SK-N-MC (cell line): Measurements from ENCODE around the gene AKAP9.
A peak's percentile ranks its signal among the peaks of the same experiment; 100 is the strongest.
"Not testable (repeated sequence)": the region's sequence is repeated elsewhere in the genome, so short reads cannot be mapped to it uniquely, and the experiment has no call there.

Experiments used
- DNase-seq: peaks from one replicate; pipeline ENCODE4 v3.0.0-alpha.2; 2011; ENCODE audit warnings: low read depth, low spot score
- H3K27ac ChIP-seq: fragments of 200-600 bp; sonication (generic); 2 replicates; pipeline ENCODE4 v1.5.1; 2016; ENCODE audit warnings: mixed run types
- H3K36me3 ChIP-seq: fragments of 200-600 bp; sonication (generic); 2 replicates; pipeline ENCODE4 v1.6.1; 2017; ENCODE audit warnings: antibody characterized with exemption, low read length, mixed read lengths; ENCODE audit not compliant: insufficient read depth
- H3K4me3 ChIP-seq: fragments of 200-600 bp; sonication (generic); 2 replicates; pipeline ENCODE4 v1.5.1; 2016
- H3K9ac ChIP-seq: fragments of 200-600 bp; sonication (generic); 2 replicates; pipeline ENCODE4 v1.8.0; 2017; ENCODE audit warnings: mixed run types, mixed read lengths; ENCODE audit not compliant: insufficient read length
- H3K9me3 ChIP-seq: fragments of 200-600 bp; sonication (generic); 2 replicates; pipeline ENCODE4 v1.6.1; 2017; ENCODE audit warnings: low read depth, mild to moderate bottlenecking, antibody characterized with exemption, low read length, moderate library complexity, mixed read lengths
- EZH2 ChIP-seq: fragments of 200-600 bp; sonication (generic); IDR thresholded peaks from one replicate; pipeline ENCODE4 v1.6.1; 2017; ENCODE audit warnings: antibody characterized with exemption
- FOXP2 ChIP-seq: optimal IDR thresholded peaks from 2 replicates; pipeline ENCODE3; 2011; ENCODE audit warnings: mild to moderate bottlenecking, moderate library complexity; ENCODE audit not compliant: insufficient read depth; ENCODE audit errors: extremely low read length, control extremely low read depth
- POLR2AphosphoS5 ChIP-seq: IDR thresholded peaks from 2 replicates; pipeline ENCODE4 v1.6.1; 2012; ENCODE audit warnings: mild to moderate bottlenecking, low read depth, low read length, borderline replicate concordance

The AKAP9 gene

DNA sequence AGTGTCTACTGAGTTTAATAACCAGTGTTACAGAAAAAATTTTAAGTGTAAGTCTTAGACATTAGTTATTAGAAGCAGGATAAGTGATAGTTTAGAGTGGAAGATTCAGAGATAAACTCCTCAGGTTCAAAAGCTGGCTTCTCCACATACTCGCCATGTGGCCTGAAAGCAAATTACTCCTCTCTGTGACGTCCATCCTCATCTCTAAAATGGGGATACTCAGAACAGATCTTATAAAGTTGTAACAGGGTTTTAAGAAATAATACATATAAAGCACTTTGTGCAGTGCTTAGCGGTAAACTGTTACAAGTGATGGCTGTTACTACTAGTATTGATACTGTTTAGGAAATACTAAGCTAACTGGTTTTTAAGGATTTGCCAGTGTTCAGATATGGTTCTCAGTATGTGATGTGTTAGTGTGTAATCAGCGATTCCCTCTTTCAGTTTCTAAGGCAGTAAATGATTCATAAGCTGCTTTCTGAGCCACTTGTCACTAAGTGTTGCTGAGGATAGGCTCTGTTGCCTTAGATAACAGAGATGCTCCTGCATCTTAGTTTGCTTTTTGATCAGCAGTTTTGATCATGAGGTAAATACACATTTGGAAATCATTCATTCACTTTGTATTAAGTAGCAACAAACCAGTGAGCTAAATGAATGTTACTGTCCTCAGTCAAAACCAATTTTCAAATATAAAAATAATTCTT lies 134.9 kb downstream of the AKAP9 start:
- peaks cover 45% of the 10 kb centered on the region for H3K36me3 ChIP-seq
- TF ChIP-seq FOXP2 = no peak
- no peak for TF ChIP-seq POLR2AphosphoS5
- TF ChIP-seq EZH2 = no peak
- H3K27ac ChIP-seq = no peak overlapping the region
- no peak overlapping the region for H3K4me3 ChIP-seq
- DNase-seq = no peak
- no peaks in the 10 kb centered on the region for H3K9me3 ChIP-seq
- H3K9ac ChIP-seq = no peak overlapping the region

- no peak for TF ChIP-seq EZH2
- TF ChIP-seq POLR2AphosphoS5 = no peak
- TF ChIP-seq FOXP2 = no peak
- Histone ChIP-seq H3K9me3 (no peaks in the 10 kb centered on the region), H3K27ac (no peak overlapping the region), H3K9ac (no peak overlapping the region), H3K4me3 (no peak overlapping the region), H3K36me3 (peaks cover 40% of the 10 kb centered on the region)
- no peak for DNase-seq
Measured at GRCh38 chr7:92076509-92076908, 135.8 kb downstream of the AKAP9 start.

DNA sequence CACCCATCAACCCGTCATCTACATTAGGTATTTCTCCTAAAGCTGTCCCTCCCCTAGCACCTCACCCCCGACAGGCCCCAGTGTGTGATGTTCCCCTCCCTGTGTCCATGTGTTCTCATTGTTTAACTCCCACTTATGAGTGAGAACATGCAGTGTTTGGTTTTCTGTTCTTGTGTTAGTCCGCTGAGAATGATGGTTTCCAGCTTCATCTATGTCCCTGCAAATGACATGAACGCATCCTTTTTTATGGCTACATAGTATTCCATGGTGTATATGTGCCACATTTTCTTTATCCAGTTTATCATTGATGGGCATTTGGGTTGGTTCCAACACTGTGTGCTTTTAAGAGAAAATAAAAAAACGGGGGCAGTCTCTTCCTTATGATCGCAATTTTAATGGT lies 143.3 kb downstream of the AKAP9 start:
- H3K9ac ChIP-seq, H3K9me3 ChIP-seq: not testable (repeated sequence)
- peaks cover 77% of the 10 kb centered on the region for H3K36me3 ChIP-seq

GRCh38 chr7:92088266-92088665 lies 147.6 kb downstream of the AKAP9 start:
- Histone ChIP-seq H3K9me3 (peaks cover 8% of the 10 kb centered on the region), H3K4me3 (no peak overlapping the region), H3K36me3 (peaks cover 89% of the 10 kb centered on the region), H3K9ac (no peak overlapping the region), H3K27ac (no peak overlapping the region)
- TF ChIP-seq FOXP2 (no peak), EZH2 (no peak), POLR2AphosphoS5 (no peak)
- DNase-seq = no peak

More for the DNA sequence above, 143.3 kb downstream of the AKAP9 start:
- H3K4me3 ChIP-seq, H3K27ac ChIP-seq, DNase-seq: not testable (repeated sequence)

GRCh38 chr7:92092210-92092609 lies 151.5 kb downstream of the AKAP9 start:
- Histone ChIP-seq H3K36me3 (peaks cover 73% of the 10 kb centered on the region), H3K9me3 (peaks cover 3% of the 10 kb centered on the region; the same call in 1 of the 2 replicates), H3K4me3 (no peak overlapping the region), H3K27ac (no peak overlapping the region), H3K9ac (no peak overlapping the region)
- DNase-seq = no peak
- TF ChIP-seq EZH2 (no peak), FOXP2 (no peak), POLR2AphosphoS5 (no peak)

DNA sequence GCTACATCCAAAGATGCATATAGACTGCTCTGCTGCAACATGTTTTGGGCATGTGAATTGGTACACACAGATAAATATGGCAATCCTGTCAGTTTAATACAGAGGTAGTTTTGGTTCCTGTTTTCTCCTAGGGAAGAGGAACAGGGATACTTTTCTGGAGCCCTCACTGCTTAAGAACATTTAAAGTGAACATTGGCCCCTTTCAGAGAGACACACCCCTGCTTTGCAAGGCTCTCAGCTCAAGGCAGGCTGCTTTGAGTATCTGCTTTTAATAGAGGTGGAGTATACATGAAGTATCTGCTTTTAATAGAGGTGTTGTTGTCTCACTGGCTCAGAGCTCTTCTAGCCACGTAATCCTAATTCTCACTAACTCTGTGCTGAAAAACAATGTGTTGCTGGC lies 154.7 kb downstream of the AKAP9 start:
- Histone ChIP-seq H3K9ac (no peak overlapping the region), H3K4me3 (no peak overlapping the region), H3K9me3 (no peaks in the 10 kb centered on the region), H3K27ac (no peak overlapping the region), H3K36me3 (peaks cover 69% of the 10 kb centered on the region)
- no peak for DNase-seq
- TF ChIP-seq EZH2 (no peak), FOXP2 (no peak), POLR2AphosphoS5 (no peak)

DNA sequence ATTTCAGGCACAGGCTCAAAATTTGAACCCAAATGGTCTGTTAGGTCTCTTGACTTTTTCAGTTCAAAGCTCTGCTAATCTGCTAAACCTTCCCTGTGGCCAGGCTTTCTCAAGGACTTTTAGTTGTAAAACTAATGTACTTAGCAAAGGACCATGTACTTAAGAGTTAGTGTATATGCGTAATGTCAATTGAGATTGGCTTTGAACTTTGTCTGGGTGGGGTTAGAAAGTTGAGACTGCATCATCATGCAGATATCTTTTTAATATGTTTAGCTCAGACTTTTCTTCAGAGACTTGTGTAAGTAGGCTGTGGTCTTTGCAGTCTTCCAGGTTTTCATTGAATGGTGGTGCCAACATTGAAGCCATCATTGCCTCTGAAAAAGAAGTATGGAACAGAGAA lies 159.9 kb downstream of the AKAP9 start:
- H3K9ac ChIP-seq = no peak overlapping the region
- H3K4me3 ChIP-seq = no peak overlapping the region
- DNase-seq = no peak
- TF ChIP-seq FOXP2 (no peak), EZH2 (no peak), POLR2AphosphoS5 (no peak)
- peaks cover 67% of the 10 kb centered on the region for H3K36me3 ChIP-seq
- no peak overlapping the region for H3K27ac ChIP-seq
- H3K9me3 ChIP-seq = no peaks in the 10 kb centered on the region

DNA sequence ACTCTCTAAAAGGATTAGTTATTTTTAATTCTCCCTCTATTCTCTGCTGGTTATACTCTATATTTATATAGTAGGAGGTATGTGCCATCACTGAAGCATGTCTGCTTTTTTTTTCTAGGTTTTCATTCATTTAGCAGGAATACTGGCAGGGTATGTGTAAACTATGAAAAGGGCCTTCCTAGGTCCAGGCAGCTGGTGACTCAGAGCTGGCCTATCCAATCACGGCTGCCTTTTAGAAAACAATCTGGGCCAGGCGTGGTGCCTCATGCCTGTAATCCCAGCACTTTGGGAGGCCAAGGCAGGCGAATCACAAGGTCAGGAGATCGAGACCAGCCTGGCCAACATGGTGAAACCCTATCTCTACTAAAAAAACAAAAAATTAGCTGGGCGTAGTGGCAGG lies 162.2 kb downstream of the AKAP9 start:
- H3K4me3 ChIP-seq, H3K9ac ChIP-seq, H3K9me3 ChIP-seq, H3K27ac ChIP-seq, DNase-seq: not testable (repeated sequence)
- peaks cover 58% of the 10 kb centered on the region for H3K36me3 ChIP-seq

GRCh38 chr7:92108821-92109220 lies 168.2 kb downstream of the AKAP9 start:
- no peak overlapping the region for H3K9ac ChIP-seq
- DNase-seq = no peak
- H3K27ac ChIP-seq = peak overlapping the region; percentile 25; the same call in 1 of the 2 replicates
- TF ChIP-seq EZH2 (no peak), POLR2AphosphoS5 (no peak), FOXP2 (no peak)
- no peaks in the 10 kb centered on the region for H3K9me3 ChIP-seq
- peaks cover 63% of the 10 kb centered on the region for H3K36me3 ChIP-seq
- no peak overlapping the region for H3K4me3 ChIP-seq
